GM12874 (cell line): Measurements from ENCODE around the gene AEN.

Source experiments
- TF ChIP-seq, protein P1 (sequence below): IDR thresholded peaks from 2 replicates; pipeline ENCODE4 v1.5.1; 2011; ENCODE audit warnings: low read depth, mild to moderate bottlenecking, control low read depth, low read length, moderate library complexity; ENCODE audit not compliant: insufficient read depth

Gene AEN

GRCh38 chr15:88629071-88629470 lies 7.9 kb downstream of the AEN start:
- TF ChIP-seq, protein P1, sequence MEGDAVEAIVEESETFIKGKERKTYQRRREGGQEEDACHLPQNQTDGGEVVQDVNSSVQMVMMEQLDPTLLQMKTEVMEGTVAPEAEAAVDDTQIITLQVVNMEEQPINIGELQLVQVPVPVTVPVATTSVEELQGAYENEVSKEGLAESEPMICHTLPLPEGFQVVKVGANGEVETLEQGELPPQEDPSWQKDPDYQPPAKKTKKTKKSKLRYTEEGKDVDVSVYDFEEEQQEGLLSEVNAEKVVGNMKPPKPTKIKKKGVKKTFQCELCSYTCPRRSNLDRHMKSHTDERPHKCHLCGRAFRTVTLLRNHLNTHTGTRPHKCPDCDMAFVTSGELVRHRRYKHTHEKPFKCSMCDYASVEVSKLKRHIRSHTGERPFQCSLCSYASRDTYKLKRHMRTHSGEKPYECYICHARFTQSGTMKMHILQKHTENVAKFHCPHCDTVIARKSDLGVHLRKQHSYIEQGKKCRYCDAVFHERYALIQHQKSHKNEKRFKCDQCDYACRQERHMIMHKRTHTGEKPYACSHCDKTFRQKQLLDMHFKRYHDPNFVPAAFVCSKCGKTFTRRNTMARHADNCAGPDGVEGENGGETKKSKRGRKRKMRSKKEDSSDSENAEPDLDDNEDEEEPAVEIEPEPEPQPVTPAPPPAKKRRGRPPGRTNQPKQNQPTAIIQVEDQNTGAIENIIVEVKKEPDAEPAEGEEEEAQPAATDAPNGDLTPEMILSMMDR = no peak

GRCh38 chr15:88630141-88630721 lies 9.1 kb downstream of the AEN start:
- TF ChIP-seq, protein P1 = no peak

DNA sequence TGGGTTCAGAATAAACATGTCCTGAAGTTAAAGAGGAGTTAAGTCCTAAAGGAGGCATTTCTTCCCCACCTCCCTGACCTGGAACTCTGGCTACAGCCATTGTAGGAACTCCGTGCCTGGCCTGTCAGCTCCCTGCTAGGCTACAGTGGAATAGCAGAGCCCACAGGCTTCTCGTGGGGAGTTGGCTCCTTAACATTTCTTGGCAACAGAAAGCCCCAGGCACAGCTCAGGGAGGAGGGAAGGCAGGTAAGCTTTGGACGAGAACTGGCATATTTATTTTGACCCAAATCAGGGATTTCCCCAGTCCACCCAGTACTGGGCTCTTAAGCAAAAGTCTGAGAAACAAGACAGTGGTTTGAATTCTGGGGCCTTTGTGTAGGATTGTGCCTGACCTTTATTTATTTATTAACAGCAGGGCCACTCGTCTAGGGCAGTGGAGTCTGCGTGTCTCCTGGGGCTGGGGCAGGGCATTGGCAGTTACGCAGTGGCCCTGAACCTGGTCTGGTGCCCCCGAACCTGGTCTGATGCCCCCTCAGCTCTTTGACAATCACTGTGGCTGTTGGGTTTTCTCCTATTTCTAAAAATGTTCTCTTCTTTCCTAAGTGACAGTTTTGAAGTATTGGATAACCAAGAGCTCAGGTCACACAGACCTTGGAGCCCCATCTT lies 9.8 kb downstream of the AEN start:
- TF ChIP-seq, protein P1 = no peak

DNA sequence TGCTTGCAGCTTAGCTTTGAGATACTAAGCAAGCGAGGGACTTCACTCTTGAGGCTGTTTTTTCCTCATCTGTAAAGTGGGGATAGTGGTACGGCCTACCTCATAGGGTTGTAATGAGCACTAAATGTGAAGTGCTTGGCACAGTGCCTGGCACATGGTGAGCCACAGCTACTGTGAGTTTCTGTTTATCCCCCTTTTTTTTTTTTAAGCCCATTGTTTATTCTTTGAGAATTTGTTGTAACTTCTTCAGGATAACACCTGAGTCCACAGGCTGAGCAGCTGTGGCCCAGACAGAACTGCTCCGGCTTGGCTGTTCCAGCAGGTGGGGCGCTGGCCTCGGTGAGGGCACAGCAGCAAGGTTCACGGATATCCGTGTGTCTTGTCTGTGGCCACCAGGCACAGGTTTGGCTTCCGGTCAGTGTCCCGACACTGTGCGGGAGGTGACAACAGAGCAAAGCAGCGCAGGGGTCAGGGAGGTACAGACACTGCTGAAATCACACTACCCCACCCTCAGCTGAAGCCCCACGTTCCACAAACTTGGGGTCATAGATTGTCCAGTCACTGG lies 10.4 kb downstream of the AEN start:
- TF ChIP-seq, protein P1 = no peak

DNA sequence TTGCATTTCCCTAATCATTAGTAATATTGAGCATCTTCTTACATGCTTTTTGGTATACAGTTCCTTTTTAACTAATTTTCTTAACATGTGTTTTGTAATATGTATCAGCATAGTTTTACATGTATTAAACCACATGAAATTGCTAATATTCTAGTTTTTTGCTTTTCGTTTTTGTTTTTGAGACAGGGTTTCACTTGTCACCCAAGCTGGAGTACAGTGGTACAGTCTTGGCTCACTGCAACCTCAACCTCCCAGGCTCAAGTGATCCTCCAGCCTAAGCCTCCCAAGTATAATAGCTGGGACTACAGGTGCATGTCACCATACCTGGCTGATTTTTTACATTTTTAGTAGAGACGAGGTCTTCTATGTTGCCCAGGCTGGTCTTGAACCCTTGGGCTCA lies 13.3 kb downstream of the AEN start:
- TF ChIP-seq, protein P1 = no peak

DNA sequence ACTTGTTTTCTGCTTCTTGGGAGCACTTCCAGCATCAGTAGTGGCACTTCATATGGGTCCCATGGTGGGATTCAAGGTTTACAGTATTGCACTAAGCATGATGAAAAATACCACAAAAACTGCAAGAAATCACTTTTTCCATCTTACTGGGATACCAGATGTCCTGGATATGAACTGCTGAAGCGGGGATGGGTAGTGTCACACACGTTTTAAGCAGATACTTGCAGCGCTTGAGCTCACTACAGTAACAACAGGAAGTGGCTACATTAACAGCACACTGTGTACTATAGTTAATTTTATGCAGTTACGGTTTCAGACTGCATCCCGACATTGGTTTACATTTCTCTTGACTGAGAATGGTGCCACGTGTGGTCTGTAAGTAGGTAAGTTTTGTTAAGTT lies 14.2 kb downstream of the AEN start:
- TF ChIP-seq, protein P1 = no peak

DNA sequence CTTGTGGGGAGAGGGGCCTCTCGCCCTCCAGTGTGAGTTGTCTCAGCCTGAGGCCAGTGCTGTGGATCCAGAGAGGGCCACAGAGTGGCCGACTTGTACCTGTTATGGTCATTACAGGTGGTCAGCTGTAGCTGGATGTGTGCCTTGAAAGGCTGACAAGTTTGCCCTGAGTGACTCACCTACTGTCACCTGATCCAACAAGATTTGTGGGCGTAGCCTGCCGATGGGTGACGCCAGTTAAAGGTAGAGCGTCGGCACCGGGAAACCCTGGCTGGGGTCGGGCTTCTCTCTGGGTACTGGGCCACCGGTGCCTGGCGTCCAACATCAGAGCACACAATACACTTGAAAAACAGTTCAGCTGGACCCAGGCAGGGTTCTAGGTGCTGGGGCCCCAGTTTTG lies 14.9 kb downstream of the AEN start:
- TF ChIP-seq, protein P1 = no peak
